BE2C (cell line): ENCODE results near the gene DCT.

Source experiments
- DNase-seq: peaks from one replicate; pipeline ENCODE4 v3.0.0-alpha.2; 2020
- H3K27me3 ChIP-seq: fragments of 250-450 bp; sonication (Bioruptor Pico); 2 replicates; pipeline ENCODE4 v1.5.1; 2020; ENCODE audit warnings: mild to moderate bottlenecking
- H3K36me3 ChIP-seq: fragments of 250-450 bp; sonication (Bioruptor Pico); 2 replicates; pipeline ENCODE4 v1.5.1; 2020; ENCODE audit warnings: mild to moderate bottlenecking
- H3K4me1 ChIP-seq: fragments of 250-450 bp; sonication (Bioruptor Pico); 2 replicates; pipeline ENCODE4 v1.5.1; 2020
- H3K4me3 ChIP-seq: 2 replicates; pipeline ENCODE4 v1.5.1; 2011; ENCODE audit warnings: low read depth, low read length
- H3K9me3 ChIP-seq: fragments of 250-450 bp; sonication (Bioruptor Pico); 2 replicates; pipeline ENCODE4 v1.5.1; 2020
- TF ChIP-seq, protein P1 (sequence below): IDR thresholded peaks from 2 replicates; pipeline ENCODE4 v1.5.1; 2012; ENCODE audit warnings: mild to moderate bottlenecking, low read depth, low read length

DCT gene

DNA sequence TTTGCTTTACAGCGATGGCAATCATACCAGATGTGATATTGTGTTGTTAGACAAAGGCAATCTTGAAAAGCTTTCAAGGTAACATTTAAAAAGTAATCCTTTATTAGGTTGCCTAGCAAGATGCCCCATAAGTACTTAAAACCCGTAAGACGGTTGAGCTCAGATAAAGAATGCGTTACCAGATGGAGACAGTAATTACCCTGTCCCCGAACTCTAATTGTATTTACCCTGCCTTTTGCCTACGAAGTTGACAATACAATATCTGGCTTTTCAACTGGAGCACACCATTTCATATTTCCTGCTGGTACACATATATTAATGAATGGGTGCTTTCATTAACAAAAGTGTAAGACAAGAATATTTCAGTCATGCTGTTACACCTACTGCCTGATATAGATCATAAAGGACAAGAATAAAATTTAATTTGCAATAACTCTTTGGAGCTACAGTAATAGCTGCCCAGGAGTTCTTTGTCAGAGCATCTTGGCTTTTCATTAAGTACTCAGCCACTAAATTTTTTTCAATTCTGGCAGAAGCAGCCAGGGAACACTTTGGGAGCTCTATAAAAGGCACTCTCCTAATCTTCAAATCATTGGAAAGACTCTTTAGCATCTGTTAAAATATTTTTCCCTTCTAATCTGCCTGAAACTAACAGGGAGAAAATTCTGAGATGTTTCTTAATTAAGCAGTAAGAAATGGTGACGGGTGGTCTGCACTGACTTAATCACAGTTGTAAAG lies 63.8 kb downstream of the DCT start:
- Histone ChIP-seq H3K36me3 (no peaks in the 10 kb centered on the region), H3K4me3 (no peak overlapping the region), H3K9me3 (no peaks in the 10 kb centered on the region), H3K27me3 (no peaks in the 10 kb centered on the region; the same call in 1 of the 2 replicates), H3K4me1 (peaks cover 4% of the 10 kb centered on the region)
- DNase-seq, result no peak
- TF ChIP-seq, protein P1, sequence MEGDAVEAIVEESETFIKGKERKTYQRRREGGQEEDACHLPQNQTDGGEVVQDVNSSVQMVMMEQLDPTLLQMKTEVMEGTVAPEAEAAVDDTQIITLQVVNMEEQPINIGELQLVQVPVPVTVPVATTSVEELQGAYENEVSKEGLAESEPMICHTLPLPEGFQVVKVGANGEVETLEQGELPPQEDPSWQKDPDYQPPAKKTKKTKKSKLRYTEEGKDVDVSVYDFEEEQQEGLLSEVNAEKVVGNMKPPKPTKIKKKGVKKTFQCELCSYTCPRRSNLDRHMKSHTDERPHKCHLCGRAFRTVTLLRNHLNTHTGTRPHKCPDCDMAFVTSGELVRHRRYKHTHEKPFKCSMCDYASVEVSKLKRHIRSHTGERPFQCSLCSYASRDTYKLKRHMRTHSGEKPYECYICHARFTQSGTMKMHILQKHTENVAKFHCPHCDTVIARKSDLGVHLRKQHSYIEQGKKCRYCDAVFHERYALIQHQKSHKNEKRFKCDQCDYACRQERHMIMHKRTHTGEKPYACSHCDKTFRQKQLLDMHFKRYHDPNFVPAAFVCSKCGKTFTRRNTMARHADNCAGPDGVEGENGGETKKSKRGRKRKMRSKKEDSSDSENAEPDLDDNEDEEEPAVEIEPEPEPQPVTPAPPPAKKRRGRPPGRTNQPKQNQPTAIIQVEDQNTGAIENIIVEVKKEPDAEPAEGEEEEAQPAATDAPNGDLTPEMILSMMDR, result no peak

- H3K4me3 ChIP-seq, result no peak overlapping the region
- no peak for DNase-seq
- TF ChIP-seq, protein P1, result no peak
These were observed 64.8 kb downstream of the DCT start for GRCh38 chr13:94414708-94415107.

GRCh38 chr13:94414141-94414540 lies 65.3 kb downstream of the DCT start:
- H3K4me1 ChIP-seq, result peaks cover 4% of the 10 kb centered on the region
- no peaks in the 10 kb centered on the region for H3K9me3 ChIP-seq
- no peak for DNase-seq
- no peaks in the 10 kb centered on the region; the same call in 1 of the 2 replicates for H3K27me3 ChIP-seq
- H3K4me3 ChIP-seq, result no peak overlapping the region
- TF ChIP-seq, protein P1, result no peak
- H3K36me3 ChIP-seq, result no peaks in the 10 kb centered on the region

More at GRCh38 chr13:94414708-94415107, 64.8 kb downstream of the DCT start:
- Histone ChIP-seq H3K27me3 (no peaks in the 10 kb centered on the region; the same call in 1 of the 2 replicates), H3K4me1 (peaks cover 4% of the 10 kb centered on the region), H3K9me3 (no peaks in the 10 kb centered on the region), H3K36me3 (no peaks in the 10 kb centered on the region)

DNA sequence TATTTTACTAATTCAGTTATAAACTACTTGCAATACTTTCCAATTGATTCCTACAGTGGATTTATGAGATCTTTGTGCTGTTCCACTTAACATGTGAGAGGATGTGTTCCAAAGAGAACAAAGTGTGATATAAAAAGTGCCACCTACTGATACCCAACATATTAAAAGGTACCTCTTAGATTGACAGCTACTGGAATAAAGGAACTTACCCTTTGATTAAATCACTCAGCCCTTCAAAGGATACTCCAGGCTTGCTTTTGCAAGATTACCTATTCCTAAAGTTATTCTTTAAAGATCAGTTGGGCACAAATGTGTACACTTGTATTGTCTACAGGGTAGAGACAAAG lies 65.9 kb downstream of the DCT start:
- Histone ChIP-seq H3K27me3 (no peaks in the 10 kb centered on the region; the same call in 1 of the 2 replicates), H3K36me3 (no peaks in the 10 kb centered on the region), H3K4me3 (no peak overlapping the region), H3K4me1 (peaks cover 4% of the 10 kb centered on the region), H3K9me3 (no peaks in the 10 kb centered on the region)
- TF ChIP-seq, protein P1, result no peak
- no peak for DNase-seq

GRCh38 chr13:94412870-94413597 lies 66.4 kb downstream of the DCT start:
- DNase-seq, result no peak
- Histone ChIP-seq H3K9me3 (no peaks in the 10 kb centered on the region), H3K4me1 (peaks cover 4% of the 10 kb centered on the region), H3K27me3 (no peaks in the 10 kb centered on the region; the same call in 1 of the 2 replicates), H3K36me3 (no peaks in the 10 kb centered on the region), H3K4me3 (no peak overlapping the region)
- TF ChIP-seq, protein P1, result no peak

GRCh38 chr13:94411747-94412146 lies 67.7 kb downstream of the DCT start:
- TF ChIP-seq, protein P1, result no peak
- Histone ChIP-seq H3K36me3 (no peaks in the 10 kb centered on the region), H3K27me3 (no peaks in the 10 kb centered on the region; the same call in 1 of the 2 replicates), H3K4me3 (no peak overlapping the region), H3K4me1 (peaks cover 4% of the 10 kb centered on the region), H3K9me3 (no peaks in the 10 kb centered on the region)
- no peak for DNase-seq
